Retinal pigment epithelial cell (primary cell): ENCODE measurements around the gene FNDC10.

Source experiments
- DNase-seq: peaks from one replicate; pipeline ENCODE4 v3.0.0-alpha.2; 2010; ENCODE audit warnings: low read depth
- H3K4me3 ChIP-seq: 2 replicates; pipeline ENCODE4 v1.5.1; 2011; ENCODE audit warnings: mild to moderate bottlenecking, low read length, control low read depth, moderate library complexity
- TF ChIP-seq, protein P1 (sequence below): conservative IDR thresholded peaks from 2 replicates; pipeline ENCODE4 v1.5.1; 2011; ENCODE audit warnings: low read depth, low read length, control low read depth, inconsistent platforms

The FNDC10 gene

DNA sequence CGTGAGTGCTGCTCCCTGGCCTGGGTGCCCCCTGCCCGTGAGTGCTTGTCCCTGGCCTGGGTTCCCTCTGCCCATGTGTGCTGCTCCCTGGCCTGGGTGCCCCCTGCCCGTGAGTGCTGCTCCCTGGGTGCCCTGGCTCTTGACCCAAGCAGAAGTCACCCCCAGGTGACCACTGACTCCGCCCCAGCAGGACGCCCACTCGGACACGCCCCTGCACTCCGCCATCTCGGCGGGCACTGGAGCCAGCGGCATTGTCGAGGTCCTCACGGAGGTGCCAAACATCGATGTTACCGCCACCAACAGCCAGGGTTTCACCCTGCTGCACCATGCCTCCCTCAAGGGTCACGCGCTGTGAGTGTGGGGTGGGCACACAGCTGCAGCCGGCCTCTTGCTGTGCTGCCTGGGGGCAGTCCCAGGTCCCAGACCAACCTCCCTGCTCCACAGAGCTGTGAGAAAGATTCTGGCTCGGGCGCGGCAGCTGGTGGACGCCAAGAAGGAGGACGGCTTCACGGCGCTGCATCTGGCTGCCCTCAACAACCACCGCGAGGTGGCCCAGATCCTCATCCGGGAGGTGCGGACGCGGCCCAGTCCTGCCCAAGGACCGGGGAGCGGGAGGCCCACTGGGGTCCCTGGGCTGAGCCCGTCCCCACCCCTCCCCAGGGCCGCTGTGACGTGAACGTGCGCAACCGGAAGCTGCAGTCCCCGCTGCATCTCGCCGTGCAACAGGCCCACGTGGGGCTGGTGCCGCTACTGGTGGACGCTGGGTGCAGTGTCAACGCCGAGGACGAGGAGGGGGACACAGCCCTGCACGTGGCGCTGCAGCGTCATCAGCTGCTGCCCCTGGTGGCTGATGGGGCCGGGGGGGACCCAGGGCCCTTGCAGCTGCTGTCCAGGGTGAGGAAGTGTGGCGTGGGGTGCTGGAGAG, 28.2 kb upstream of the FNDC10 start:
- no peak overlapping the region for H3K4me3 ChIP-seq
- TF ChIP-seq, protein P1, sequence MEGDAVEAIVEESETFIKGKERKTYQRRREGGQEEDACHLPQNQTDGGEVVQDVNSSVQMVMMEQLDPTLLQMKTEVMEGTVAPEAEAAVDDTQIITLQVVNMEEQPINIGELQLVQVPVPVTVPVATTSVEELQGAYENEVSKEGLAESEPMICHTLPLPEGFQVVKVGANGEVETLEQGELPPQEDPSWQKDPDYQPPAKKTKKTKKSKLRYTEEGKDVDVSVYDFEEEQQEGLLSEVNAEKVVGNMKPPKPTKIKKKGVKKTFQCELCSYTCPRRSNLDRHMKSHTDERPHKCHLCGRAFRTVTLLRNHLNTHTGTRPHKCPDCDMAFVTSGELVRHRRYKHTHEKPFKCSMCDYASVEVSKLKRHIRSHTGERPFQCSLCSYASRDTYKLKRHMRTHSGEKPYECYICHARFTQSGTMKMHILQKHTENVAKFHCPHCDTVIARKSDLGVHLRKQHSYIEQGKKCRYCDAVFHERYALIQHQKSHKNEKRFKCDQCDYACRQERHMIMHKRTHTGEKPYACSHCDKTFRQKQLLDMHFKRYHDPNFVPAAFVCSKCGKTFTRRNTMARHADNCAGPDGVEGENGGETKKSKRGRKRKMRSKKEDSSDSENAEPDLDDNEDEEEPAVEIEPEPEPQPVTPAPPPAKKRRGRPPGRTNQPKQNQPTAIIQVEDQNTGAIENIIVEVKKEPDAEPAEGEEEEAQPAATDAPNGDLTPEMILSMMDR: no peak
- DNase-seq: no peak

DNA sequence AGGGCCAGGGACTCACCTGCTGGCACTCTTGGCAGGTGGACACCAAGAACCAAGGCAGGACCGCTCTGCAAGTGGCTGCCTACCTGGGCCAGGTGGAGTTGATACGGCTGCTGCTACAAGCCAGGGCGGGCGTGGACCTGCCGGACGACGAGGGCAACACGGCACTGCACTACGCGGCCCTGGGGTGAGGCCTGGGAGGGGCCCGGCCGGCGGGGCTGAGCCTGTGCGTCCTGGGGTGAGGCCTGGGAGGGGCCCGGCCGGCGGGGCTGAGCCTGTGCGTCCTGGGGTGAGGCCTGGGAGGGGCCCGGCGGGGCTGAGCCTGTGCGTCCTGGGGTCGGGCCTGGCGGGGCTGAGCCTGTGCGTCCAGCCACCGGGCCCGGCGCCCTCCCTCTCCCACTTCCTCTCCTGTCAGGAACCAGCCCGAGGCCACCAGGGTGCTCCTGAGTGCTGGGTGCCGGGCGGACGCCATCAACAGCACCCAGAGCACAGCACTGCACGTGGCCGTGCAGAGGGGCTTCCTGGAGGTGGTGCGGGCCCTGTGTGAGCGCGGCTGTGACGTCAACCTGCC, 27.4 kb upstream of the FNDC10 start:
- TF ChIP-seq, protein P1: no peak
- H3K4me3 ChIP-seq: no peak overlapping the region
- DNase-seq: no peak

DNA sequence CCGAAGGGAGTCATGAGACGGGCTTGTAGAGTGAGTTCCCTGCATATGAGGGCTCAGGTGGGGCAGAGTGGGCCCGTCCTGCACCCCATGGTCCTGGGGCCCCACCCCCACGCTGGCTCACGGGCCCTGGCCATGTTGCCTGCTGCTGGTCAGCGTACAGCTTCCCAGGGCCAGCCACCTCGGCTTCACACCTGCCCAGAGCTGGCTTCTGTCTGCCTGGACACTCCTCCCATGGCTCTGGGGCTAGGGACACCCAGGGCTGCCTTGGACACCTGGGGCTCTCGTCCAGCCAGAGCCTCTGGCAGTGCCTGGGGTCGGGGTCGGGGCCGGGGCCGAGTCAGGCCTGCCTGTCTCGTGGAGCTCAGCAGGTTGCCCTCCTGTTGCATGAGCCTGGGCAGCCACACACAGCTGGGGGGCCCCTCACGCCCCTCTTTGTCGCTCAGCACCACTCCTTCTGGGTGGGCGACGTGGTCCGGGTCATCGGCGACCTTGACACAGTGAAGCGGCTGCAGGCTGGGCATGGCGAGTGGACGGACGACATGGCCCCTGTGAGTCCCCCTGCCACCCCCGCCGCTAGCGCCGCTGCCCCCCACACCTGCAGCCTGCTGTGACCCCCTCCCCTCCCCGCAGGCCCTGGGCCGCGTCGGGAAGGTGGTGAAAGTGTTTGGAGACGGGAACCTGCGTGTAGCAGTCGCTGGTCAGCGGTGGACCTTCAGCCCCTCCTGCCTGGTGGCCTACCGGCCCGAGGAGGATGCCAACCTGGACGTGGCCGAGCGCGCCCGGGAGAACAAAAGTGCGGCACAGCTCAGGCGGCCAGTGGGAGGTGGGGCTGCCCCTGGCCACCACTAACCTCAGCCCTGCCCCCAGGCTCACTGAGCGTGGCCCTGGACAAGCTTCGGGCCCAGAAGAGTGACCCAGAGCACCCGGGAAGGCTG, 26.5 kb upstream of the FNDC10 start:
- TF ChIP-seq, protein P1: no peak
- no peak for DNase-seq
- H3K4me3 ChIP-seq: no peak overlapping the region

DNA sequence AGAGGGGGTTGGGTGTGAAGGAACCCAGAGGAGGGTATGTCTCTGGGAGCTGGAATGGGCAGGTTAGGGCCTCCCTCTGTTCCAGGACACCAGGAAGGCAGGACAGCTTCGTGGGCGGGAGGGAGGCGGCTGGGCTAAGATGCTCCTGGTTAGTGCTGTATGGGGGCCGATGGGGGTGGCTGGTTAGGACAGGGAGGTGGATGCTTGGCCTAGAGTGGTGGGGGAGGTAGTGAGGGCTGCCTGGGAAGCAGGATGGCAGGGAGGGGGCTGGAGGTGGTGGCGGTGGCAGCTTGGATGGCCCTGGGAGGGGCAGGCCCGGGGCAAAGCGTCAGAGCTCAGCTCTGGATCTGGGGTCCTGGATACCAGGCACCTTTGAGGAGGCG, 25.9 kb upstream of the FNDC10 start:
- H3K4me3 ChIP-seq: no peak overlapping the region
- DNase-seq: no peak
- TF ChIP-seq, protein P1: no peak

DNA sequence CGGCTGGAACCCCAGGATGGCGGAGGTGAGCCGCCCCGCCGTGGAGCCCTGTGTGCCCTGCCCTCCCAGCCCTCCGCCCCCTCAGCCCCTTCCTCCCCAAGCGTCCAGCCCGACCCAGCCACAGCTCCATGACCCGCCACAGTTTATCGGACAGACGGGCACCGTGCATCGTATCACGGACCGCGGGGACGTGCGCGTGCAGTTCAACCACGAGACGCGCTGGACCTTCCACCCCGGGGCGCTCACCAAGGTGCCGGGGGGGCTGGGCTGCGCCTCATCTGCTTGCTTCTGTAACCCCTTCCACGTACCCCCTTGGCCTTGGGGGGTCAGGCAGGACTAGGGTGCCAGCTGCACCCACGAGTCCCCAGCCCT, 25.5 kb upstream of the FNDC10 start:
- no peak for DNase-seq
- H3K4me3 ChIP-seq: no peak overlapping the region
- TF ChIP-seq, protein P1: no peak

DNA sequence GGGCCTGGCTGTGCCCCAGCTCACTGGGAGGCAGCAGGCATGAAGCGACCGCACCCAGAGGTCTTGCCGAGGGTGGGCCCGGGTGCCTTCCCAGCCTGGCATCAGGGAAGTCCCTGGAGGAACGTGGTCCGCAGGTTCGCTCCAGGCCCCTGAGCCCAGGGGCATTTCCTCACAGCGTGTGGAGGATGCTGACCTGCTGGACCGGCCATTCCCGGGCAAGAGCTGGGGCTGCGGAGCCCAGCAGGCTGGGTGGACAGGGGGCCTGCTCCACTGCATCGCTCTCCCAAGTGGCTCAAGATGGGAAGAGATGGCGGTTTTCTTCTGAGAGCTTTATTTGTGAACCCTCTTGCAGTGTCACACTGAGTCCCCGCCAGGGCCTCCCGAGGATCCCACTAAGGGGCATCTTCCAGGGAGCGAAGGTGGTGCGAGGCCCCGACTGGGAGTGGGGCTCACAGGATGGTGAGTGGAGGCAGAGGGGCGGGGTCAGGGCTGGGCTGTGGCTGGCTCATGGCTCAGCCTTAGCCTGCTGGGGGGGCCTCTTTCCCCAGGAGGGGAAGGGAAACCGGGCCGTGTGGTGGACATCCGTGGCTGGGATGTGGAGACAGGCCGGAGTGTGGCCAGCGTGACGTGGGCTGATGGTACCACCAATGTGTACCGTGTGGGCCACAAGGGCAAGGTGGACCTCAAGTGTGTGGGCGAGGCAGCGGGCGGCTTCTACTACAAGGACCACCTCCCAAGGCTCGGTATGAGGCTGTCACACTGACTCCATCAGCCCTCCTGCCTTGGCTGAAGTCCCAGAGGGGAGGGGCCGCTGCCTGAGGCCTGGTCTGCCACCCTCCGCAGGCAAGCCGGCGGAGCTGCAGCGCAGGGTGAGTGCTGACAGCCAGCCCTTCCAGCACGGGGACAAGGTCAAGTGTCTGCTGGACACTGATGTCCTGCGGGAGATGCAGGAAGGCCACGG, 24.8 kb upstream of the FNDC10 start:
- DNase-seq: no peak
- TF ChIP-seq, protein P1: no peak
- H3K4me3 ChIP-seq: no peak overlapping the region
